HG03095 (cell line): ENCODE data around the gene PRUNE2.
"Not testable (repeated sequence)": the region's sequence is repeated elsewhere in the genome, so short reads cannot be mapped to it uniquely, and the experiment has no call there.

ENCODE experiments used
- ATAC-seq: cut with Tn5 transposase; IDR thresholded peaks from one replicate; pipeline ENCODE4 v1.9.1; 2021; ENCODE audit warnings: moderate library complexity; ENCODE audit not compliant: unreplicated experiment

The PRUNE2 gene

GRCh38 chr9:76700916-76701315, 205.0 kb downstream of the PRUNE2 start:
- no peak for ATAC-seq

GRCh38 chr9:76699971-76700370, 205.9 kb downstream of the PRUNE2 start:
- ATAC-seq, result no peak

- peak; percentile 62 for ATAC-seq
These were observed 208.4 kb downstream of the PRUNE2 start for GRCh38 chr9:76697554-76697953.

- ATAC-seq, result no peak
These were observed 208.8 kb downstream of the PRUNE2 start for GRCh38 chr9:76697081-76697480.

GRCh38 chr9:76693912-76694311, 212.0 kb downstream of the PRUNE2 start:
- ATAC-seq, result no peak

GRCh38 chr9:76692458-76693129, 213.3 kb downstream of the PRUNE2 start:
- no peak for ATAC-seq

GRCh38 chr9:76691517-76692313, 214.2 kb downstream of the PRUNE2 start:
- no peak for ATAC-seq

GRCh38 chr9:76690973-76691370, 214.9 kb downstream of the PRUNE2 start:
- ATAC-seq, result no peak

GRCh38 chr9:76690246-76690972, 215.5 kb downstream of the PRUNE2 start:
- no peak for ATAC-seq

- ATAC-seq, result no peak
These were observed 217.3 kb downstream of the PRUNE2 start for GRCh38 chr9:76688471-76689238.

- no peak for ATAC-seq
These were observed 218.0 kb downstream of the PRUNE2 start for GRCh38 chr9:76687861-76688391.

GRCh38 chr9:76686756-76687155, 219.2 kb downstream of the PRUNE2 start:
- ATAC-seq, result no peak

- no peak for ATAC-seq
These were observed 221.7 kb downstream of the PRUNE2 start for GRCh38 chr9:76684213-76684612.

GRCh38 chr9:76681556-76681955, 224.4 kb downstream of the PRUNE2 start:
- no peak for ATAC-seq

- no peak for ATAC-seq
These were observed 225.0 kb downstream of the PRUNE2 start for GRCh38 chr9:76680716-76681425.

- ATAC-seq, result no peak
These were observed 228.3 kb downstream of the PRUNE2 start for GRCh38 chr9:76677481-76678055.

GRCh38 chr9:76676857-76677256, 229.1 kb downstream of the PRUNE2 start:
- no peak for ATAC-seq

GRCh38 chr9:76667521-76667957, 238.4 kb downstream of the PRUNE2 start:
- ATAC-seq, result no peak

GRCh38 chr9:76665966-76666365, 239.9 kb downstream of the PRUNE2 start:
- ATAC-seq, result not testable (repeated sequence)

GRCh38 chr9:76665458-76665857, 240.5 kb downstream of the PRUNE2 start:
- ATAC-seq, result no peak
